ENCODE measurements around the gene GOLGA2.

GOLGA2 gene

GRCh38 chr9:128257086-128257825 is 18.6 kb downstream of the GOLGA2 start:
- DNase-seq (ENCODE audit: low spot score) = peak; percentile 77

- peak; percentile 78 for DNase-seq (ENCODE audit: low spot score)
These were observed 20.7 kb downstream of the GOLGA2 start for GRCh38 chr9:128254855-128255759.

GRCh38 chr9:128254362-128254761 is 21.4 kb downstream of the GOLGA2 start:
- DNase-seq (ENCODE audit: low spot score) = no peak

GRCh38 chr9:128253991-128254346 is 21.8 kb downstream of the GOLGA2 start:
- DNase-seq (ENCODE audit: low spot score) = no peak

- no peak for DNase-seq (ENCODE audit: low spot score)
These were observed 22.4 kb downstream of the GOLGA2 start for GRCh38 chr9:128253140-128253990.

- peak; percentile 29 for DNase-seq (ENCODE audit: low spot score)
These were observed 23.3 kb downstream of the GOLGA2 start for GRCh38 chr9:128252317-128253139.

GRCh38 chr9:128251732-128252100 is 24.1 kb downstream of the GOLGA2 start:
- DNase-seq (ENCODE audit: low spot score) = peak; percentile 61

- no peak for DNase-seq (ENCODE audit: low spot score)
These were observed 24.7 kb downstream of the GOLGA2 start for GRCh38 chr9:128250839-128251731.

- DNase-seq (ENCODE audit: low spot score) = peak; percentile 64
These were observed 25.6 kb downstream of the GOLGA2 start for GRCh38 chr9:128249908-128250838.

GRCh38 chr9:128249558-128249907 is 26.3 kb downstream of the GOLGA2 start:
- DNase-seq (ENCODE audit: low spot score) = no peak

- no peak for DNase-seq (ENCODE audit: low spot score)
These were observed 28.5 kb downstream of the GOLGA2 start for GRCh38 chr9:128247226-128247803.

- no peak for DNase-seq (ENCODE audit: low spot score)
These were observed 29.3 kb downstream of the GOLGA2 start for GRCh38 chr9:128246471-128246870.

GRCh38 chr9:128245421-128246151 is 30.2 kb downstream of the GOLGA2 start:
- DNase-seq (ENCODE audit: low spot score) = no peak

GRCh38 chr9:128244837-128245231 is 31.0 kb downstream of the GOLGA2 start:
- DNase-seq (ENCODE audit: low spot score) = no peak

GRCh38 chr9:128244091-128244836 is 31.5 kb downstream of the GOLGA2 start:
- no peak for DNase-seq (ENCODE audit: low spot score)

- DNase-seq (ENCODE audit: low spot score) = no peak
These were observed 32.4 kb downstream of the GOLGA2 start for GRCh38 chr9:128243215-128244018.

- DNase-seq (ENCODE audit: low spot score) = no peak
These were observed 33.0 kb downstream of the GOLGA2 start for GRCh38 chr9:128242828-128243214.
